NT2/D1 (cell line): Measurements from ENCODE around the gene DEFB124.

ENCODE experiments used
- YY1 ChIP-seq: IDR thresholded peaks from 2 replicates; pipeline ENCODE4 v1.6.1; 2011; ENCODE audit not compliant: insufficient read length, insufficient read depth
- ZNF274 ChIP-seq: IDR thresholded peaks from 2 replicates; pipeline ENCODE4 v1.6.1; 2011; ENCODE audit warnings: mild to moderate bottlenecking, low read depth, low read length

DNA sequence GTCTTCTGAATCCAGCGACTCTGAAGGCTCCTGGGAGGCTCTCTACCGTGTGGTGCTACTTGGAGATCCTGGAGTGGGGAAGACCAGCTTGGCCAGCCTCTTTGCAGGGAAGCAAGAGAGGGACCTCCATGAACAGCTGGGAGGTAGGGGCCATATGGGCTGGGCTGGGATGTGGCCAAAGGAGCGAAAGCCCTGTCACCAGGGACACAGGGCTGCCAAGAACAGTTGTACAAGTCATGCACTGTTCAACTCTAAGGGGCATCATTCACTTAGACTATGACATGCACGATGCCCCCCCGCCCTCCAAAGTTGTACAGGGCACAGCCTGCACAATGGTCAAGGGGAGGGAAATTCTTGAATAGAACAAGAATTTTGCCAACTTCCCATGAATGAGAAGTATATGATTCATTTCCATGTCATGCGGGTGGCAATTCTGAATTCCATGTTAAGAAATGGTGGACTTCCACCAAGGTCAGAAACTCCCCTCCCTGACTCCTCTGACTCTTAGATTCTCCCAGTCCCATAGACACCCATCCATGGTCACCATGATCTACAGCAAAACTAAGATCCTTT is 1.8 kb upstream of the DEFB124 start:
- TF ChIP-seq ZNF274 (no peak), YY1 (no peak)
